GM12891 (cell line): Measurements from ENCODE around the gene PDE3A.

Experiments used
- POLR2AphosphoS5 ChIP-seq: IDR thresholded peaks from 2 replicates; pipeline ENCODE4 v1.6.1; 2011; ENCODE audit warnings: low read depth, low read length, control low read depth
- TAF1 ChIP-seq: IDR thresholded peaks from 2 replicates; pipeline ENCODE4 v1.6.1; 2011; ENCODE audit warnings: low read depth, low read length, control low read depth

DNA sequence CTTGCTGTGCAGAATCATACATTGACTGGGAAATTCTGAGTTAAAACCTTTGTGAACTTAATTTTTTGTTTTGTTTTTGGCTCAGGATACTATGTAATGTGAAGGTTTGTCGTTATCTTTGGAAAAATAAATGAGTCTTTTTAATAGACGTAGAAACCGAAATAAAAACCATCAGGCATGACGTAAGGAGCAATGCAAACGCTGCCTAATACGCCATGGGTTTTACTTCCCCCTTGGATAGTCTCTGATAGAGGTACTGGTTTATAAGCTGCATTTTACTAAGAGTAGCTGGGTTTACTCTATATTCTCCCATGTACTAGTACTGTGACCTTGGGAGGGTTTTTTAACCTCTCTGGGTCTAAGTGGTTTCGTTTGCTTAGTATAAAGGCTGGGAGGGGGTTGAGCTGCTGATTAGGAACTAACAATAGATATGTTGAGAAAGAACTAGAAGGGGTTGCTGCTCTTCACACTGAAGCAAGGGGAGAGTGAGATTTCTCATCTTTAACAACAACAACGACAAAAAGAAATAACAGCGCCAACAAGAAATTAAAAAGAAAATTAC lies 260.0 kb downstream of the PDE3A start:
- TF ChIP-seq TAF1 (no peak), POLR2AphosphoS5 (no peak)
